Sigmoid colon (tissue), 7 donors: ENCODE results near the gene PRAMEF10. TPM values are rescaled to one million over a fixed set of nuclear protein-coding genes. Genes with fewer than 3 reads are reported as not detected.
"Not testable (repeated sequence)": the region's sequence is repeated elsewhere in the genome, so short reads cannot be mapped to it uniquely, and the experiment has no call there.

Experiments
- DNase-seq: peaks from one replicate; pipeline ENCODE4 v3.0.0-alpha.2; 2019
- H3K27ac ChIP-seq, 4 donors: fragments of 200-600 bp; sonication (generic); one replicate each; pipeline ENCODE4 v1.5.1; 2016 to 2019; ENCODE audit warnings: mild to moderate bottlenecking in 1 of 4
- H3K27me3 ChIP-seq, 3 donors: fragments of 200-600 bp; sonication (generic); one replicate each; pipeline ENCODE4 v1.5.1; 2019; ENCODE audit warnings: mild to moderate bottlenecking in 1 of 3
- H3K36me3 ChIP-seq, 4 donors: fragments of 200-600 bp; sonication (generic); one replicate each; pipeline ENCODE4 v1.5.1; 2016 to 2019
- H3K4me1 ChIP-seq, 4 donors: fragments of 200-600 bp; sonication (generic); one replicate each; pipeline ENCODE4 v1.5.1; 2017 to 2019
- H3K4me3 ChIP-seq, 4 donors: fragments of 200-600 bp; sonication (generic); one replicate each; pipeline ENCODE4 v1.5.1; 2017 to 2019; ENCODE audit warnings: mild to moderate bottlenecking in 2 of 4, moderate library complexity in 1 of 4
- H3K9me3 ChIP-seq, 4 donors: fragments of 200-600 bp in 3 of 4; sonication (generic) in 3 of 4; one replicate each; pipeline versions ENCODE4 v1.5.1 to v1.6.1; 2013 to 2019
- CTCF ChIP-seq, 4 experiments: fragments of 450-650 bp in 3 of 4; fragments of 200-600 bp in 1 of 4; IDR thresholded peaks; one replicate each; pipeline ENCODE4 v1.5.1; 2016 to 2019; ENCODE audit warnings: antibody characterized with exemption in 4 of 4, mild to moderate bottlenecking in 3 of 4, moderate library complexity in 2 of 4
- EP300 ChIP-seq, 4 donors: sonication (generic); formaldehyde crosslinking; IDR thresholded peaks; one replicate each; pipeline ENCODE4 v1.6.1; 2017; ENCODE audit warnings: antibody characterized with exemption in 4 of 4
- POLR2A ChIP-seq, 2 donors: fragments of 450-650 bp; IDR thresholded peaks; one replicate each; pipeline ENCODE4 v1.6.1; 2016; ENCODE audit warnings: antibody characterized with exemption in 2 of 2, mild to moderate bottlenecking in 2 of 2, moderate library complexity in 2 of 2
- POLR2AphosphoS5 ChIP-seq, 4 donors: sonication (generic); formaldehyde crosslinking; IDR thresholded peaks; one replicate each; pipeline ENCODE4 v1.6.1; 2017; ENCODE audit warnings: antibody characterized with exemption in 4 of 4
- WGBS, 2 donors: extraction: QIAGEN DNeasy Blood & Tissue Kit; methylation state at CpG; one replicate each; pipeline ENCODE4 v1.1.7; 2013; 5-methylcytosine and 5-hydroxymethylcytosine counted together
- intact Hi-C: fragments of 100-400 bp; cut with DNase I; formaldehyde crosslinking; loops from one replicate; pipeline ENCODE4 v1.15.1; 2023
- polyA plus RNA-seq, 3 donors: library from polyadenylated mRNA; stranded (reverse); fragments of 200-250 nt; gene quantifications; one replicate each; pipeline ENCODE4 v1.2.3, GENCODE V29; 2013
- small RNA-seq, 3 donors: library from RNA; depleted of rRNA; stranded (forward); fragments of <200 nt; gene quantifications; one replicate each; pipeline ENCODE3, GENCODE V24; 2016
- total RNA-seq, 4 donors: library from RNA; depleted of rRNA; stranded (reverse); fragments of >200 nt; gene quantifications; one replicate each; pipeline ENCODE4 v1.1.0, GENCODE V29; 2016
- donor health status: healthy with polysubstance abuse.
- donor health status: Bipolar disorder and iron deficiency.
- donor health status: healthy.

The PRAMEF10 gene
- total and polyA plus RNA-seq, 7 donors = not detected

- DNase-seq = no peak
- H3K27me3 ChIP-seq = no peaks in the 10 kb centered on the region
- no peak overlapping the region for H3K4me3 ChIP-seq
- 68 to 72% methylated on average over 4 of the region's 4 CpGs for WGBS, 2 donors
- H3K4me1 ChIP-seq = no peaks in the 10 kb centered on the region
- H3K27ac ChIP-seq = no peak overlapping the region
- no peaks in the 10 kb centered on the region for H3K36me3 ChIP-seq
- H3K9me3 ChIP-seq = no peaks in the 10 kb centered on the region
- no peak for TF ChIP-seq CTCF (IDR thresholded peaks at IDR 0.05)
- no peak for TF ChIP-seq EP300 (IDR thresholded peaks at IDR 0.05)
- TF ChIP-seq POLR2A (IDR thresholded peaks at IDR 0.05) = no peak
- no peak for TF ChIP-seq POLR2AphosphoS5 (IDR thresholded peaks at IDR 0.05)
- intact Hi-C loops = no loop called here
Observed at GRCh38 chr1:12851779-12852178, 46.3 kb downstream of the PRAMEF10 start.

GRCh38 chr1:12848620-12849019 is 49.5 kb downstream of the PRAMEF10 start, which contains the start of gene HNRNPCL1:
Gene HNRNPCL1 (minus strand): TSS chr1:12848720. CDS start chr1:12848289, 431 bp downstream.
- WGBS, 2 donors = 88 to 90% methylated on average over 7 of the region's 7 CpGs
- H3K36me3 ChIP-seq, intact Hi-C loops, H3K4me1 ChIP-seq, H3K4me3 ChIP-seq, DNase-seq, H3K9me3 ChIP-seq, H3K27me3 ChIP-seq, H3K27ac ChIP-seq: not testable (repeated sequence)

Small RNA genes lying within 50 kb of the gene (small RNA-seq; reads per million reads assigned to genes)
- 0 reads per million in 3 donors for gene RNU6-1072P

Other genes starting within 250 kb of the PRAMEF10 start
- gene AADACL3, start 182.2 kb downstream of the PRAMEF10 start, total RNA-seq = not detected
- gene AADACL3, start 182.2 kb downstream of the PRAMEF10 start, polyA plus RNA-seq = not detected
- gene CFAP107, start 152.1 kb downstream of the PRAMEF10 start, total RNA-seq = not detected
- gene CFAP107, start 152.1 kb downstream of the PRAMEF10 start, polyA plus RNA-seq = under 1 TPM in 1 of 3 donors, not detected in 2; under 0.01 TPM
- not detected for gene PRAMEF12, start 124.5 kb downstream of the PRAMEF10 start, total RNA-seq
- gene PRAMEF12, start 124.5 kb downstream of the PRAMEF10 start, polyA plus RNA-seq = not detected
- not detected for gene PRAMEF1, start 106.9 kb downstream of the PRAMEF10 start, total RNA-seq
- gene PRAMEF1, start 106.9 kb downstream of the PRAMEF10 start, polyA plus RNA-seq = not detected
- not detected for gene PRAMEF11, start 66.9 kb downstream of the PRAMEF10 start, total RNA-seq
- not detected for gene PRAMEF11, start 66.9 kb downstream of the PRAMEF10 start, polyA plus RNA-seq
- not detected for gene HNRNPCL1, start 49.5 kb downstream of the PRAMEF10 start, total RNA-seq
- not detected for gene HNRNPCL1, start 49.5 kb downstream of the PRAMEF10 start, polyA plus RNA-seq
- gene PRAMEF2, start 41.2 kb downstream of the PRAMEF10 start, total RNA-seq = not detected
- not detected for gene PRAMEF2, start 41.2 kb downstream of the PRAMEF10 start, polyA plus RNA-seq
- gene PRAMEF4, start 12.1 kb downstream of the PRAMEF10 start, total RNA-seq = not detected
- not detected for gene PRAMEF4, start 12.1 kb downstream of the PRAMEF10 start, polyA plus RNA-seq
- gene PRAMEF7, start 18.3 kb upstream of the PRAMEF10 start, total RNA-seq = not detected
- not detected for gene PRAMEF7, start 18.3 kb upstream of the PRAMEF10 start, polyA plus RNA-seq
- not detected for gene PRAMEF6, start 49.3 kb upstream of the PRAMEF10 start, total RNA-seq
- not detected for gene PRAMEF6, start 49.3 kb upstream of the PRAMEF10 start, polyA plus RNA-seq
- not detected for gene PRAMEF27, start 158.3 kb upstream of the PRAMEF10 start, total RNA-seq
- not detected for gene PRAMEF27, start 158.3 kb upstream of the PRAMEF10 start, polyA plus RNA-seq
- gene HNRNPCL3, start 162.5 kb upstream of the PRAMEF10 start, total RNA-seq = not detected
- gene HNRNPCL3, start 162.5 kb upstream of the PRAMEF10 start, polyA plus RNA-seq = not detected
- gene PRAMEF25, start 172.5 kb upstream of the PRAMEF10 start, total RNA-seq = not detected
- gene PRAMEF25, start 172.5 kb upstream of the PRAMEF10 start, polyA plus RNA-seq = not detected
- not detected for gene HNRNPCL2, start 218.6 kb upstream of the PRAMEF10 start, total RNA-seq
- not detected for gene HNRNPCL2, start 218.6 kb upstream of the PRAMEF10 start, polyA plus RNA-seq